ENCODE data around the gene SCGB3A1. TPM values are rescaled to one million over a fixed set of nuclear protein-coding genes. Genes with fewer than 3 reads are reported as not detected.

The SCGB3A1 gene
- total and polyA plus RNA-seq, 2 donors (not counting 1 experiment from before 2014, with no cell fraction given), result not detected

GRCh38 chr5:180596115-180596667 is 4.9 kb upstream of the SCGB3A1 start:
- ATAC-seq (ENCODE audit: low read depth) (no peak), DNase-seq (no peak)
- Histone ChIP-seq H3K4me1 (ENCODE audit: control insufficient read depth in 2 of 2, insufficient read depth in 2 of 2, low read length in 2 of 2) (no peaks in the 10 kb centered on the region), H3K9me3 (ENCODE audit: control extremely low read depth in 1 of 3, control insufficient read depth in 2 of 3, insufficient read depth in 1 of 3, low read length in 2 of 3) (peaks cover 0 to 5% (median 0%) of the 10 kb centered on the region in 3 donors), H4K20me1 (ENCODE audit: control insufficient read depth, insufficient read depth, low read length, poor library complexity, severe bottlenecking) (no peaks in the 10 kb centered on the region), H3K27me3 (replicated peaks in 1 of 4; ENCODE audit: control extremely low read depth in 1 of 4, control insufficient read depth in 3 of 4, insufficient read depth in 4 of 4, low read length in 3 of 4) (peaks cover 0 to 5% (median 0%) of the 10 kb centered on the region in 4 experiments), H3K4me2 (replicated peaks; ENCODE audit: low read depth, low read length, poor library complexity, severe bottlenecking) (no peak overlapping the region), H3K36me3 (replicated peaks in 1 of 2; ENCODE audit: control extremely low read depth in 1 of 2, control insufficient read depth in 1 of 2, extremely low read depth in 1 of 2, insufficient read depth in 2 of 2, low read length in 1 of 2) (no peaks in the 10 kb centered on the region), H3K9ac (ENCODE audit: low read length) (no peak overlapping the region), H2AFZ (ENCODE audit: insufficient read depth, low read depth, low read length, poor library complexity, severe bottlenecking) (no peak overlapping the region), H3K4me3 (ENCODE audit: control extremely low read depth in 1 of 5, extremely low read depth in 1 of 5, insufficient read depth in 1 of 5, low read depth in 2 of 5, low read length in 4 of 5) (no peak overlapping the region), H3K79me2 (ENCODE audit: control insufficient read depth, insufficient read depth, low read length) (no peaks in the 10 kb centered on the region), H3K27ac (ENCODE audit: low read length in 2 of 2) (no peak overlapping the region)
- no peak overlapping the region for H3K4me3 Mint-ChIP-seq
- no peaks in the 10 kb centered on the region for H3K4me1 Mint-ChIP-seq
- WGBS (ENCODE audit: insufficient coverage), result 93% methylated on average over 12 of the region's 12 CpGs
- no peak overlapping the region for H3K27ac Mint-ChIP-seq
- ChIA-PET POLR2A (no interaction called here), CTCF (no interaction called here)
- TF ChIP-seq EZH2 (IDR thresholded peaks at IDR 0.05; ENCODE audit: borderline replicate concordance, insufficient read depth, low read depth, low read length, poor library complexity, severe bottlenecking) (no peak), CTCF (IDR thresholded peaks at IDR 0.05) (no peak)
- H3K9me3 Mint-ChIP-seq (ENCODE audit: insufficient read depth), result no peaks in the 10 kb centered on the region
- H3K27me3 Mint-ChIP-seq, result peaks cover 16% of the 10 kb centered on the region
- intact Hi-C loops (cut with micrococcal nuclease), result no loop called here

- CTCF ChIA-PET, result no interaction called here
- Histone ChIP-seq H3K79me2 (ENCODE audit: control insufficient read depth, insufficient read depth, low read length) (no peaks in the 10 kb centered on the region), H4K20me1 (ENCODE audit: control insufficient read depth, insufficient read depth, low read length, poor library complexity, severe bottlenecking) (no peaks in the 10 kb centered on the region), H3K27ac (ENCODE audit: low read length in 2 of 2) (no peak overlapping the region), H3K27me3 (replicated peaks in 1 of 4; ENCODE audit: control extremely low read depth in 1 of 4, control insufficient read depth in 3 of 4, insufficient read depth in 4 of 4, low read length in 3 of 4) (peaks cover 0 to 9% (median under 1%) of the 10 kb centered on the region in 4 experiments), H2AFZ (ENCODE audit: insufficient read depth, low read depth, low read length, poor library complexity, severe bottlenecking) (no peak overlapping the region), H3K4me1 (ENCODE audit: control insufficient read depth in 2 of 2, insufficient read depth in 2 of 2, low read length in 2 of 2) (no peaks in the 10 kb centered on the region), H3K9me3 (ENCODE audit: control extremely low read depth in 1 of 3, control insufficient read depth in 2 of 3, insufficient read depth in 1 of 3, low read length in 2 of 3) (peaks cover 0 to 5% (median 0%) of the 10 kb centered on the region in 3 donors), H3K9ac (ENCODE audit: low read length) (no peak overlapping the region), H3K4me2 (replicated peaks; ENCODE audit: low read depth, low read length, poor library complexity, severe bottlenecking) (no peak overlapping the region), H3K4me3 (ENCODE audit: control extremely low read depth in 1 of 5, extremely low read depth in 1 of 5, insufficient read depth in 1 of 5, low read depth in 2 of 5, low read length in 4 of 5) (no peak overlapping the region), H3K36me3 (replicated peaks in 1 of 2; ENCODE audit: control extremely low read depth in 1 of 2, control insufficient read depth in 1 of 2, extremely low read depth in 1 of 2, insufficient read depth in 2 of 2, low read length in 1 of 2) (no peaks in the 10 kb centered on the region)
- intact Hi-C loops (cut with micrococcal nuclease), result no loop called here
- H3K4me1 Mint-ChIP-seq, result no peaks in the 10 kb centered on the region
- no peak overlapping the region for H3K27ac Mint-ChIP-seq
- POLR2A ChIA-PET, result no interaction called here
- H3K27me3 Mint-ChIP-seq, result peaks cover 16% of the 10 kb centered on the region
- no peak overlapping the region for H3K4me3 Mint-ChIP-seq
- no peak for TF ChIP-seq CTCF (IDR thresholded peaks at IDR 0.05)
- TF ChIP-seq EZH2 (IDR thresholded peaks at IDR 0.05; ENCODE audit: borderline replicate concordance, insufficient read depth, low read depth, low read length, poor library complexity, severe bottlenecking), result no peak
- H3K9me3 Mint-ChIP-seq (ENCODE audit: insufficient read depth), result no peaks in the 10 kb centered on the region
- no peak for DNase-seq
- WGBS (ENCODE audit: insufficient coverage), result 95% methylated on average over 25 of the region's 25 CpGs
- no peak for ATAC-seq (ENCODE audit: low read depth)
These were observed 4.2 kb upstream of the SCGB3A1 start for GRCh38 chr5:180595381-180596114.

Measured in B cell (primary cell).